Right cardiac atrium (tissue), 5 donors: ENCODE measurements around the gene CDC25A. TPM values are rescaled to one million over a fixed set of nuclear protein-coding genes. Genes with fewer than 3 reads are reported as not detected.

Source experiments
- ATAC-seq, 2 donors: fragments of 200-7000 bp; cut with Tn5 transposase; one replicate each; pipeline versions ENCODE4 v1.8.0 to v1.9.1; 2020; ENCODE audit warnings: moderate library complexity in 2 of 2, mild to moderate bottlenecking in 1 of 2
- DNase-seq, 3 donors: peaks; one replicate each; pipeline ENCODE4 v3.0.0-alpha.2; 2020
- H3K27ac ChIP-seq: one replicate; pipeline ENCODE4 v1.5.1; 2013; ENCODE audit warnings: mild to moderate bottlenecking, low read length, control low read depth, moderate library complexity
- H3K27me3 ChIP-seq: one replicate; pipeline ENCODE4 v1.6.1; 2013; ENCODE audit not compliant: control insufficient read depth, insufficient read depth
- H3K4me1 ChIP-seq: one replicate; pipeline ENCODE4 v1.6.1; 2013; ENCODE audit warnings: low read length; ENCODE audit not compliant: control insufficient read depth, insufficient read depth
- H3K4me3 ChIP-seq: one replicate; pipeline ENCODE4 v1.5.1; 2013; ENCODE audit warnings: low read length, control low read depth
- H3K9me3 ChIP-seq: one replicate; pipeline ENCODE4 v1.6.1; 2013; ENCODE audit warnings: low read length; ENCODE audit not compliant: control insufficient read depth
- WGBS: extraction: QIAGEN DNeasy Blood & Tissue Kit; methylation state at CpG from one replicate; pipeline ENCODE4 v1.1.7; 2013; 5-methylcytosine and 5-hydroxymethylcytosine counted together
- intact Hi-C, 4 donors: fragments of 100-400 bp; cut with DNase I; formaldehyde crosslinking; loops; one replicate each; pipeline versions ENCODE4 v1.11.0 to v1.14.0; 2022 to 2023
- long read RNA-seq, 4 donors: library from polyadenylated mRNA; unstranded; transcript quantifications; one replicate each; pipeline ENCODE4 v2.0.0, GENCODE V29; 2020 to 2021
- polyA plus RNA-seq: library from polyadenylated mRNA; stranded (reverse); fragments of 200-250 nt; gene quantifications from one replicate; pipeline ENCODE4 v1.2.3, GENCODE V29; 2013
- total RNA-seq, 4 donors: library from RNA; stranded (reverse); fragmentation: NEBNext Ultra II Directional; extraction: Animal tissue kit (Norgen Biotek cat#: 25700); gene quantifications; one replicate each; pipeline ENCODE4 v1.2.1, GENCODE V29; 2021
- donor health status: healthy with polysubstance abuse.
- donor health status: DM: no; HTN: yes; CAD: no.
- donor health status: DM: no; HTN: no; CAD: no.
- donor health status: DM: no; HTN: yes; CAD: no; lungs with severe emphysema.
- donor health status: DM: yes; HTN: yes; CAD: no.

CDC25A gene
- 1 to 10 TPM in 1 of 4 donors, under 1 TPM in 3; 0.71 to 1.0 (median 0.87) TPM for total RNA-seq
- 0.86 TPM for polyA plus RNA-seq
- long read RNA-seq, donor 1, partial matches to known transcripts = 1 of 4 reads
- long read RNA-seq, donor 1, other reads (novel, unspliced or antisense) = 1 of 4 reads
- long read RNA-seq, donor 2, partial matches to known transcripts = 0 of 1 reads
- long read RNA-seq, donor 2, other reads (novel, unspliced or antisense) = 1 of 1 reads
- long read RNA-seq, donor 3, partial matches to known transcripts = 0 of 3 reads
- long read RNA-seq, donor 3, other reads (novel, unspliced or antisense) = 1 of 3 reads
- long read RNA-seq, donor 4, partial matches to known transcripts = 1 of 3 reads
- long read RNA-seq, donor 4, other reads (novel, unspliced or antisense) = 2 of 3 reads

DNA sequence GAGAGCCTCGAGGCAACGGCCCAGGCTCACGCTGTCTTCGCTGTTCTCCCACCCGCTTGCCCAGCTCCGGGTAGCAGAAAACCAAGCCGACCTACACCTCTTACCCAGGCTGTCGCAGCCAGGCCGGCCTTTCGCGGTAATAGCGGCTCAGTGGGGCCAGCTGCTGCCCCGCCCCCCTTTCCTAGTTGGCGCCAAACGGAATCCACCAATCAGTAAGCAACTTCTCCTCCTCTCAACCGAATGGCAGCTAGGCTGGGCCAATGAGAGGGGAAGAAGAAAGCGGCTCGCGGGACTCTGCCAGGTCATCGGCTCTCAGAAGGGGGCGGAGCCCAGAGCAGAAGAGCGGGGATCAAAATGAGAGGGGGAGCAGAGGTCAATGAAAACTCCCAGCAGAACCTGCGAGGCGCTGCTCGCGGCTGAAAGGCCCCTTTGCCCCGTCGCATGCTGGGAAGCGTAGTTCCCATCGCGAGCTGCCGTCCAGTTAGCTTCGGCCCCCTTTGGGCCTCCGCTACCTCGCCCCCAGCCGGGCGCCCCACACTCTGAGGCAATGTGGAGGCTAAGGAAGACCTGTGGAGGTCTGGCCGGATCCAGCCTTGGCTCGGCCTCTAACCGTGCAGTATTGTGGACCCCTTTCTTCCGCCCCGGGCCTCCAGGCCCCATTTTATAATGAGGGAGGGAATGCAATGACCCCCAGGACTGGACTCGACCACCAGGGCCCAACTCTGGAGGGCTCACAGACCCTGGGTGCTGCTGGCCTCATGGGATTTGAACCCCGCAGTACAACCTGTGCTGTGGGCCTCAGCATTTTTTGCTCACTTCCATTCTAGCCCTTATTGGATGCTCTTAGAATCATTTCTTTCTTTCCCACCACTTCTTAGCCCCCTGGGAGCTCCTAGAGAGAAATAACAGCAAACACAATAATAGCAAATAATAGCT is at the start of gene CDC25A:
CDC25A (minus strand) TSS at position 152 of the 936 bp plus-strand sequence. CDS start 470 bp downstream, outside the sequence.
- DNase-seq (peak; percentile 97 to 98 (median 98)), ATAC-seq (peak; percentile 98 to 99)
- Histone ChIP-seq H3K27me3 (no peaks in the 10 kb centered on the region), H3K4me1 (no peaks in the 10 kb centered on the region), H3K9me3 (no peaks in the 10 kb centered on the region), H3K4me3 (peak within 1 kb of the TSS; percentile 58), H3K27ac (no peak within 1 kb of the TSS)
- intact Hi-C loops = no loop called here
- 8% methylated on average over 44 of the region's 44 CpGs for WGBS

DNA sequence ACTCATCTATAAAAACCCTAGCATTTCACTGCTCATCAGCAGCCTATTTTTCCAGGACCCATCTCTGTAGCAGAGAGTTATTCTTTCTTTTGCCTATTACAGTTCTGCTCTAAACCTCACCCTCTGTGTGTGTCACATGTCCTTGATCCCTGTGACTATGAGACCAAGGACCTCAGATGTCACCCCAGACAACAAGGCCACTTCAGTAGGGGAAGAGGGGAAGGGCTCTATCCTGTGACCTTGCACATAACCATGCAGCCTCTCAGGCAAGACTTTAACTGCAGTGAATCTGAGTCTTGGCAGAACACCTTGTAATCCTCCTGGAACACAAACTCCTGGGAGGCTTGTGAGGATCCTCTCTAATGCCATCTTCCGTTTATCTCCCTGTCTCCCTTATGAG is 48.3 kb upstream of the CDC25A start:
- H3K27ac ChIP-seq = no peak overlapping the region
- ATAC-seq = no peak
- no peak overlapping the region for H3K4me3 ChIP-seq
- H3K4me1 ChIP-seq = peaks cover 2% of the 10 kb centered on the region
- intact Hi-C loops = no loop called here
- no peak for DNase-seq
- no peaks in the 10 kb centered on the region for H3K9me3 ChIP-seq
- 68% methylated on average over 1 of the region's 1 CpG for WGBS
- H3K27me3 ChIP-seq = no peaks in the 10 kb centered on the region

DNA sequence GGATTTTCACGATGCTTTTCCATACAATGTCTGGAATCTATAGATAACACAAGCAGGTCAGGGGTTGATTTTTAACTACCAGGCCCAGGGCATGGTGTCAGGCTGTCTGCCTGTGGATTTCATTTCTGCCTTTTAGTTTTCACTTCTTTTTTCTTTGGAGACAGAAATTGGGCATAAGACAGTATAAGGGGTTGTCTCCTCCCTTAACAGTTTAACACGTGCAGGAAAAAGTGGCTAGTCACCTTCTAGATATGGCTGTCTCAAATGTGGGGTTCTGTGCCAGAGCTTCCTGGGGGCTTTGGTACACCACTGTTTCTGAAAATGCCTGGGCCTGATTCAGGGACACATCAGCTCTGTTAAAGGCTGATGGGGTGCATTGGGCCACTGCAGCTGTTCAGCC is 45.3 kb upstream of the CDC25A start:
- H3K4me1 ChIP-seq = no peaks in the 10 kb centered on the region

DNA sequence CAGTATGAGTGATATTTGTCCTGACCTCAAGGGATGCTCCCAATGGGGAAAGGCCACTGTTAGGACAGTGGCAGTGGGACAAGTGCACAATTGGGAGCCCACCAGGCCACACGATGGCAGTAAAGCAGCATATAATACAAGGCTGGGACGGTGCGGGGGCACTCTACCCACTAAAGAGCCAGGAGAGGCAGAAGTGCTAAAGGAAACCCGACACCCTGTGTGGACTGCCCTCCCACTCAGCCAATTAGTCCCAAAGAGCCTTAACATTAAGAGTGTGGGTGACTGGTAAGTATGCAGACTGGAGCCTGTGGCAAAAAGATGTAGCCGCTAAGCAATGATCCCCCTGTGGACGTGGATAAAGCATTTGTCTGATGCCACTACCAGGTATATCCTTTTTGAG is 44.5 kb upstream of the CDC25A start:
- peak; percentile 93 to 95 for ATAC-seq
- Histone ChIP-seq H3K27ac (peak overlapping the region; percentile 57), H3K4me3 (no peak overlapping the region), H3K9me3 (no peaks in the 10 kb centered on the region), H3K4me1 (no peaks in the 10 kb centered on the region), H3K27me3 (no peaks in the 10 kb centered on the region)
- intact Hi-C loops = no loop called here
- DNase-seq = peak; percentile 81 to 94 (median 85)
- WGBS = 26% methylated on average over 6 of the region's 6 CpGs

More for the DNA sequence above, 45.3 kb upstream of the CDC25A start:
- ATAC-seq = no peak
- Histone ChIP-seq H3K27me3 (no peaks in the 10 kb centered on the region), H3K4me3 (no peak overlapping the region), H3K27ac (no peak overlapping the region), H3K9me3 (no peaks in the 10 kb centered on the region)
- intact Hi-C loops = no loop called here
- WGBS = 86% methylated on average over 2 of the region's 2 CpGs
- DNase-seq = no peak

DNA sequence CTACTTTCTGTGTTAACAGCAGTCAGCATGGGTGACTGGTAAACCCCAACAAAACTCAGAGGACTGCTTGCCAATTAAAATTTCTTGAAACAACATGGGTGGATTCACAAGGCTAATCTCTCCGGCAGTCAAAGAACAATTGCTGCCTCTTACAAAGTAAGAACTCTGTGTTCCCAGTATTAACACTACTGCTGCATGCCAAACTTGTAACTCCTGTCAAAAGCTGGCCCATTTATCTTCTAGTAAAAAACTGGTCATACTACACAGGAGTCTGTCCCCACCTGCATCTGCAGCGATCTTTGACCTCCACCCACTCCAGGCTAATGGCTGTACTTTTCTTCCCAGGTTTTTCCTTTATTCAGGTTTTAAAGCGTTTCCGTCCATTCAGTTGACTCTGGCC is 44.0 kb upstream of the CDC25A start:
- H3K27me3 ChIP-seq = no peaks in the 10 kb centered on the region
- DNase-seq (no peak), ATAC-seq (peak; percentile 90 to 91)
- intact Hi-C loops = no loop called here
- H3K4me1 ChIP-seq = no peaks in the 10 kb centered on the region
- no peak overlapping the region for H3K4me3 ChIP-seq
- WGBS = 48% methylated on average over 4 of the region's 4 CpGs
- H3K9me3 ChIP-seq = no peaks in the 10 kb centered on the region
- H3K27ac ChIP-seq = peak overlapping the region; percentile 57

DNA sequence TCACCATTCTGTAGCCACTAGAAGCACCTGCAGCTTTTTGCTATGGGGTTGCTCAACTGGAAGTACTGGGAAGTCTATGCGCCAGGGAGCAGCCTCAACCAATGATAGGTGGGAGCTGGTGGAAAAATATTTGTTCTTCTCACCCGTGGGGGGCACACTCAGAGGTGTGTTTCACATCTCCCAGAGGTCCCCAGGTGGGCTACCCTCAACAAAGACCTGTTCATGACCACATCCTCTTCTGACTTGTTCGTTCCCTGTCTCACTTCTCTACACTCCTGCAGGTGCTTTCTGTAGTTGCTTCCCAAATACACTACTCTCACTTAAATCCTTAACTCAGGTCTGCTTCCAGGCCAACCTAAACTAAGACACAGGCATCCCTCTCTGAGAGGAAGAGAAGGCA is 38.7 kb upstream of the CDC25A start:
- WGBS = 44% methylated on average over 3 of the region's 3 CpGs
- ATAC-seq (no peak), DNase-seq (no peak)
- Histone ChIP-seq H3K4me1 (no peaks in the 10 kb centered on the region), H3K27ac (no peak overlapping the region), H3K9me3 (no peaks in the 10 kb centered on the region), H3K4me3 (no peak overlapping the region), H3K27me3 (no peaks in the 10 kb centered on the region)
- intact Hi-C loops = no loop called here

DNA sequence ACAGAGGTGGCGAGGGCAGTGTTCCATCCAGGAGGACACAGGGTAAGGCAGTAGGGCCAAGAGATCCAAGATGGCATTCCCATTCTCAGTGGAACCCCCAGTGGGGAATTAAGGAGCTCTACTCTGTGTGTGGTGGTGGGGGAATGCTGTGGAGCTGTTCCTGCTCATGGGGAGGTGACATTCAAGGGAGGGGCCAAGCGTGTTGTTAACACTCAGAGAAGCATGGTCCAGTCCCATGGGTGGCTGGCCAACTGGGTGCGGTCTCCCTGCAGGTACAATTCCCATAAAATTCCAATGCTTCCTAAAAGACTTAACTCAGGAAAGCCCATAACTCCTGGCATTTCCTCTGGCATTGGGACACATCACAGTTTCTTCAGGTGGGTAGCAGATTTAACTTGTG is 37.4 kb upstream of the CDC25A start:
- intact Hi-C loops = no loop called here
- WGBS = 89% methylated on average over 3 of the region's 3 CpGs
- H3K27ac ChIP-seq = no peak overlapping the region
- no peaks in the 10 kb centered on the region for H3K9me3 ChIP-seq
- H3K4me1 ChIP-seq = no peaks in the 10 kb centered on the region
- DNase-seq (no peak), ATAC-seq (no peak)
- H3K4me3 ChIP-seq = no peak overlapping the region
- H3K27me3 ChIP-seq = no peaks in the 10 kb centered on the region

DNA sequence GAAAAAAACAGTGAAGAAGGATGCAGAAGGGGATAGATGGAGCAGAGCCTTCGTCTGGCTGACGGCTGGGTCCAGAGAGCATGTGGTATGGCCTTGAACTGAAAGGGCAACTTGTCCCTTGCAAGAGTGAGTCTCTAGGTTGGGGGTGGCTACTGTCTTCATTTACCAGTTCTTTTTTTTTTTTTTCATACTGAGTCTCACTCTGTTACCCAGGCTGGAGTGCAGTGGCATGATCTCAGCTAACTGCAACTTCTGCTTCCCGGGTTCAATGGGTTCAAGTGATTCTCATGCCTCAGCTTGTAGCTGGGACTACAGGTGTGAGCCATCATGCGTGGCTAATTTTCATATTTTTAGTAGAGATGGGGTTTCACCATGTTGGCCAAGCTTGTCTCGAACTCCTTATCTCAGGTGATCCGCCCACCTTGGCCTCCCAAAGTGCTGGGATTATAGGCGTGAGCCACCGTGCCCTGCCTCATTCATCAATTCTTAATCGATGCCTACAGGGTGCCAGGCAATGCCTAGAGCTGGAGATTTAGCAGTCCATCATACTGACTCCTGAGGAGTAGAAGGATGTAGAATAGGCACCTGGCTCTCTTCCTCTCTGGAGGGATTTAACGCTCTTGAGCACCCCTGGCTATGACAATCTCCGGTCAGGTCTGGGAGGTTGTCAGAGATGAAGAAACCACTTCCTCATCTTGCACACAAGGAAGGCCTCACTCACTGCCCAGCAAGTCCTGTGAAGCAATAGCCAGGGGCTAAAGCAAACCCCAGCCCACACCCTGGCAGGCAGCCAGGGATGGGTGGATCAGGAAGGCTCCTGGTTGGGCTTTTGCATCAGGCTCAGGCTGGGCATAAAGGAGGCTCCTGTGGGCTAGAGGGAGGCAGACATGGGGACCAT is 34.6 kb upstream of the CDC25A start, which contains the start of gene CAMP:
CAMP (plus strand) TSS at position 880 of the 898 bp plus-strand sequence; CDS start at position 897, 17 bp downstream.
- H3K27ac ChIP-seq = no peak within 1 kb of the TSS
- DNase-seq (peak; percentile 82 to 91 (median 91)), ATAC-seq (peak; percentile 33 to 68)
- WGBS = 86% methylated on average over 11 of the region's 11 CpGs
- intact Hi-C loops = no loop called here
- H3K27me3 ChIP-seq = no peaks in the 10 kb centered on the region
- no peak within 1 kb of the TSS for H3K4me3 ChIP-seq
- H3K4me1 ChIP-seq = no peaks in the 10 kb centered on the region
- no peaks in the 10 kb centered on the region for H3K9me3 ChIP-seq

DNA sequence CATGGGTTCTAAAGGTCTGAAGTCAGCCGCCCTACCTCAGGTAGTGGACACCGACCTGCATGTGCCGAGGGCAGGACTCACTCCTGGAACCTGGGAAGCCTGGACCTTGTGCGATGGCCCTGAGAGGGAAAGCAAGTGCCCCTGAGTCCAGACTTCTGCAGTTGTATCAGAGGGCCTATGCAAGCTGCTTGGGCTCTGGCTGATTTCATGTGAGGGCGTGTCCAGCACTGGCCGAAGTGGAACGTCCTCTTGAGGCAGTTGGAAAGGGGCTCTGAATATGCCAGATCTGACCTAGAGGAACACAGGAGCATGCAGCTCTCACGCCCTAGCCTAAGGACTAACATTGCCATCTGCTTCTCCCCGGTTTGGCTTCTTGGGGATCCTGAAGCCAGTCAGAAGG is 32.5 kb upstream of the CDC25A start:
- Histone ChIP-seq H3K27ac (no peak overlapping the region), H3K4me1 (peaks cover 12% of the 10 kb centered on the region), H3K4me3 (no peak overlapping the region), H3K9me3 (no peaks in the 10 kb centered on the region), H3K27me3 (no peaks in the 10 kb centered on the region)
- ATAC-seq (no peak), DNase-seq (peak in 2 of 3 donors; percentile 43 to 57)
- 74% methylated on average over 9 of the region's 9 CpGs for WGBS
- intact Hi-C loops = no loop called here

DNA sequence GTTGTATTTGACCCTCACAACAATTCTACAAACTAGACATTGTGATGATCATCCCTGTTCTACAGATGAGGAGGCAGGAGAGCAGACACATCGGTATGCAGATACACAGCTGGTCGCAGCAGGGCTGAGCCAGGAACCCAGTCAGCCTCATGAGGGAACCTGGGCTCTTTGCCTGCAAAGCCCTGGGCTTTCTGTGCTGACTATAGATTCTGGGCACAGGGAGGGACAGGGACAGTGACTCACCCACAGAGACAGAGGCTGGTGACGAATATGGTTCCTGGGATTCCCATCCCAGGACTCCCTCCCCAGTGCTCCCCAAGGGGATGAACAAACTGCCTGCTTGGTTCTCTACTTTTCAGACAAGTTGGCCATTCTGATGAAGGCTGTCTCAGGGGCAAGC is 31.3 kb upstream of the CDC25A start:
- ATAC-seq (peak; percentile 7 to 10), DNase-seq (peak; percentile 74 to 86 (median 79))
- Histone ChIP-seq H3K27ac (no peak overlapping the region), H3K4me1 (peaks cover 20% of the 10 kb centered on the region), H3K4me3 (no peak overlapping the region), H3K27me3 (no peaks in the 10 kb centered on the region), H3K9me3 (no peaks in the 10 kb centered on the region)
- intact Hi-C loops = no loop called here
- 57% methylated on average over 3 of the region's 3 CpGs for WGBS
